IPS DF 6.9 (cell line): ENCODE results near the gene LMOD2.

Experiments used
- DNase-seq: peaks from one replicate; pipeline ENCODE4 v3.0.0-alpha.2; 2013; ENCODE audit warnings: low read depth, low spot score
- H3K27ac ChIP-seq: one replicate; pipeline ENCODE4 v1.5.1; 2013; ENCODE audit warnings: low read length, control low read depth
- H3K27me3 ChIP-seq: 2 replicates; pipeline ENCODE4 v1.6.1; 2013; ENCODE audit warnings: mild to moderate bottlenecking, low read length; ENCODE audit not compliant: control insufficient read depth, insufficient read depth
- H3K36me3 ChIP-seq: 2 replicates; pipeline ENCODE4 v1.6.1; 2013; ENCODE audit warnings: low read length; ENCODE audit not compliant: control insufficient read depth, insufficient read depth
- H3K4me1 ChIP-seq: 2 replicates; pipeline ENCODE4 v1.6.1; 2013; ENCODE audit warnings: low read length; ENCODE audit not compliant: control insufficient read depth, insufficient read depth
- H3K4me3 ChIP-seq: 2 replicates; pipeline ENCODE4 v1.5.1; 2013; ENCODE audit warnings: mild to moderate bottlenecking, low read length
- H3K9me3 ChIP-seq: 2 replicates; pipeline ENCODE4 v1.6.1; 2013; ENCODE audit warnings: low read length, inconsistent platforms; ENCODE audit not compliant: control insufficient read depth, insufficient read depth
- WGBS: extraction: QIAGEN DNeasy Blood & Tissue Kit; methylation state at CpG from one replicate; pipeline ENCODE4 v1.1.7; 2013; ENCODE audit warnings: mixed read lengths, missing lambda C conversion rate; ENCODE audit not compliant: insufficient read length, insufficient coverage; 5-methylcytosine and 5-hydroxymethylcytosine counted together

LMOD2 gene

GRCh38 chr7:123657304-123657685 is 1.6 kb downstream of the LMOD2 start:
- H3K4me3 ChIP-seq: no peak overlapping the region
- no CpG with 5 or more reads among the region's 1 CpG for WGBS
- no peaks in the 10 kb centered on the region for H3K4me1 ChIP-seq

DNA sequence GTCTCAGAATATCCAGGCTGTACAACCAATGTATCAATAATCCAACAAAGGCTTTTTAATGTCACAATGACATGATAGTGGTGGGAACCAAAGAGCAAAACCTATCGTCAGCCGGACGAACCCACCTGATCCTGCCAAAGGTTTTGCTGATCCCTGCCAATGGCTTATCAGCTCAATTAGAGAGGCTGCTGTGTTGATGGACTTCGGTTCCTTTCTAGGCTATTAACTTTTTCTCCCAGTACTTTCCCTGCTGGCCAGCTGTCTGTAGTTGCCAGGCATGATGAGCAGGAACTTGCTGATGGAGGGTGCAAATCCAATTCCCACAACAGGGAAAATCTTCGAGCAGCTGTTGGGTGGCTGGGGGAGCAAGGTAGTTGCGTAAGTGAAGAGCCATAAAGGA is 2.4 kb downstream of the LMOD2 start:
- no peak overlapping the region for H3K27ac ChIP-seq
- H3K4me3 ChIP-seq: no peak overlapping the region
- H3K9me3 ChIP-seq: no peaks in the 10 kb centered on the region
- no peaks in the 10 kb centered on the region for H3K36me3 ChIP-seq
- H3K27me3 ChIP-seq: no peaks in the 10 kb centered on the region
- no peak for DNase-seq
- no peaks in the 10 kb centered on the region for H3K4me1 ChIP-seq
- no CpG with 5 or more reads among the region's 6 CpGs for WGBS

More at GRCh38 chr7:123657304-123657685, 1.6 kb downstream of the LMOD2 start:
- no peak overlapping the region for H3K27ac ChIP-seq
- H3K36me3 ChIP-seq: no peaks in the 10 kb centered on the region
- no peaks in the 10 kb centered on the region for H3K27me3 ChIP-seq
- DNase-seq: no peak
- no peaks in the 10 kb centered on the region for H3K9me3 ChIP-seq

GRCh38 chr7:123660514-123661354 is 5.1 kb downstream of the LMOD2 start:
- Histone ChIP-seq H3K4me3 (no peak overlapping the region), H3K27ac (no peak overlapping the region), H3K27me3 (no peaks in the 10 kb centered on the region), H3K9me3 (no peaks in the 10 kb centered on the region), H3K4me1 (no peaks in the 10 kb centered on the region), H3K36me3 (no peaks in the 10 kb centered on the region)
- no peak for DNase-seq
- WGBS: no CpG with 5 or more reads among the region's 8 CpGs

DNA sequence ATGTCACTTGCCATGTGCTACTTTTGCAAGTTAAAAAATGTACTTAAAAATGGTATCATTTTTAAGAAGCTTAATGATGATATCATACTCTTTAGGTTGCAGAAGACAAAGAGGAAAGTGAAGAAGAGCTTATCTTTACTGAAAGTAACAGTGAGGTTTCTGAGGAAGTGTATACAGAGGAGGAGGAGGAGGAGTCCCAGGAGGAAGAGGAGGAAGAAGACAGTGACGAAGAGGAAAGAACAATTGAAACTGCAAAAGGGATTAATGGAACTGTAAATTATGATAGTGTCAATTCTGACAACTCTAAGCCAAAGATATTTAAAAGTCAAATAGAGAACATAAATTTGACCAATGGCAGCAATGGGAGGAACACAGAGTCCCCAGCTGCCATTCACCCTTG is 6.1 kb downstream of the LMOD2 start:
- H3K27ac ChIP-seq: no peak overlapping the region
- no peak for DNase-seq
- no peaks in the 10 kb centered on the region for H3K36me3 ChIP-seq
- no peaks in the 10 kb centered on the region for H3K4me1 ChIP-seq
- H3K9me3 ChIP-seq: no peaks in the 10 kb centered on the region
- WGBS: no CpG with 5 or more reads among the region's 1 CpG
- no peak overlapping the region for H3K4me3 ChIP-seq
- H3K27me3 ChIP-seq: no peaks in the 10 kb centered on the region

DNA sequence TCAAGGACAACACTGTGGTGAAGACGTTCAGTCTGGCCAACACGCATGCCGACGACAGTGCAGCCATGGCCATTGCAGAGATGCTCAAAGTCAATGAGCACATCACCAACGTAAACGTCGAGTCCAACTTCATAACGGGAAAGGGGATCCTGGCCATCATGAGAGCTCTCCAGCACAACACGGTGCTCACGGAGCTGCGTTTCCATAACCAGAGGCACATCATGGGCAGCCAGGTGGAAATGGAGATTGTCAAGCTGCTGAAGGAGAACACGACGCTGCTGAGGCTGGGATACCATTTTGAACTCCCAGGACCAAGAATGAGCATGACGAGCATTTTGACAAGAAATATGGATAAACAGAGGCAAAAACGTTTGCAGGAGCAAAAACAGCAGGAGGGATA is 6.6 kb downstream of the LMOD2 start:
- Histone ChIP-seq H3K9me3 (no peaks in the 10 kb centered on the region), H3K27ac (no peak overlapping the region), H3K27me3 (no peaks in the 10 kb centered on the region), H3K4me1 (no peaks in the 10 kb centered on the region), H3K4me3 (no peak overlapping the region), H3K36me3 (no peaks in the 10 kb centered on the region)
- no peak for DNase-seq
- no CpG with 5 or more reads among the region's 15 CpGs for WGBS

- WGBS: no CpG with 5 or more reads among the region's 3 CpGs
- H3K27me3 ChIP-seq: no peaks in the 10 kb centered on the region
- no peak overlapping the region for H3K27ac ChIP-seq
- H3K4me1 ChIP-seq: no peaks in the 10 kb centered on the region
- DNase-seq: no peak
- H3K4me3 ChIP-seq: no peak overlapping the region
- H3K36me3 ChIP-seq: no peaks in the 10 kb centered on the region
- no peaks in the 10 kb centered on the region for H3K9me3 ChIP-seq
These were observed 7.1 kb downstream of the LMOD2 start for GRCh38 chr7:123662755-123663154.

GRCh38 chr7:123663200-123663599 is 7.5 kb downstream of the LMOD2 start:
- no peak overlapping the region for H3K27ac ChIP-seq
- no CpG with 5 or more reads among the region's 6 CpGs for WGBS
- no peaks in the 10 kb centered on the region for H3K27me3 ChIP-seq
- H3K4me3 ChIP-seq: no peak overlapping the region
- no peaks in the 10 kb centered on the region for H3K4me1 ChIP-seq
- H3K36me3 ChIP-seq: no peaks in the 10 kb centered on the region
- no peak for DNase-seq
- no peaks in the 10 kb centered on the region for H3K9me3 ChIP-seq

DNA sequence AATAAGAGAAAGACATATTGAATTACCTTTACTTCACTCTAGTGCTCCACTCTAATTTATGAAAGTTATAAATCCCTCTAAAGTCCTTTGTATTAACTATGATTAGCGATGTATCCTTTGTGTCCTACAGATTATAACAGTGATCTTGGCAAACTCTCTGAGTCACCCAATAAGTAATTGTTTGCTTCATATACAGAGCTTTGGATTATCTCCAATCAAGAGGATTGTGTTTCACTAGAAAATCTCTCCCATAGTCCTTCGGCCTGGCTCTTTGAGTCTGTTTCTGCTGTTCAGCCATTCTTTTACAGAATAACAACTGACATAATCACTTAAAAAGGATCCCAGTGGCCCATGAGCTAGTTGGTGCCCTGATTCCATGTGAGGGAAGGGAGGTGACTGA is 9.5 kb downstream of the LMOD2 start:
- Histone ChIP-seq H3K4me3 (no peak overlapping the region), H3K4me1 (peaks cover 2% of the 10 kb centered on the region; the same call in 1 of the 2 replicates), H3K9me3 (no peaks in the 10 kb centered on the region), H3K27me3 (no peaks in the 10 kb centered on the region), H3K36me3 (no peaks in the 10 kb centered on the region), H3K27ac (no peak overlapping the region)
- no CpG with 5 or more reads among the region's 2 CpGs for WGBS
- DNase-seq: no peak

GRCh38 chr7:123665896-123666295 is 10.2 kb downstream of the LMOD2 start:
- Histone ChIP-seq H3K4me3 (no peak overlapping the region), H3K27me3 (no peaks in the 10 kb centered on the region), H3K4me1 (peaks cover 2% of the 10 kb centered on the region; the same call in 1 of the 2 replicates), H3K36me3 (no peaks in the 10 kb centered on the region), H3K27ac (no peak overlapping the region), H3K9me3 (no peaks in the 10 kb centered on the region)
- whole genome bisulfite sequencing: no CpG with 5 or more reads among the region's 1 CpG
- no peak for DNase-seq

GRCh38 chr7:123666492-123666891 is 10.8 kb downstream of the LMOD2 start:
- no peak for DNase-seq
- Histone ChIP-seq H3K36me3 (no peaks in the 10 kb centered on the region), H3K27me3 (no peaks in the 10 kb centered on the region), H3K27ac (no peak overlapping the region), H3K4me1 (peaks cover 2% of the 10 kb centered on the region; the same call in 1 of the 2 replicates), H3K9me3 (no peaks in the 10 kb centered on the region), H3K4me3 (no peak overlapping the region)
- WGBS: no CpG with 5 or more reads among the region's 1 CpG

DNA sequence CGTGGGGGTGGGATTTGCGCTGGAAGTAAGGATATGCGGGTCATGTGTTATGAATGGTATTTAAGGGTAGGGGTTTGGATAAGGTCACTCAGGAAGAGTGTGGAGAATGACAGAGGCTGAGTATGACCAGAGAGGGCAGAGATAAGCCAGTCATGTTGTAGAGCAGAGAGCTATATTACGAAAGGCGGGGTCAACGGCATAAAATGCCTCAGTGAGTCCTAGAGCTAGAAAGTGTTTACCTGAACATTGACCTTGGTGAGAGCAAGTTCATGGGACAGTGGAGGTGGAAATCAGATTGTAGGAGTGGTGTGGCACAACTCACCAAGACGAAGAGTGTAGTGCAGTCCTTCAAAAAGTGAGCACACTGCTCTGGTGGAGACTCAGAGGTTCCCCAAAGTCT is 13.8 kb downstream of the LMOD2 start:
- no peak for DNase-seq
- 100% methylated on average over 3 of the region's 7 CpGs for whole genome bisulfite sequencing
- no peaks in the 10 kb centered on the region for H3K9me3 ChIP-seq
- no peaks in the 10 kb centered on the region for H3K36me3 ChIP-seq
- no peak overlapping the region for H3K27ac ChIP-seq
- no peak overlapping the region for H3K4me3 ChIP-seq
- no peaks in the 10 kb centered on the region for H3K27me3 ChIP-seq
- peaks cover 2% of the 10 kb centered on the region; the same call in 1 of the 2 replicates for H3K4me1 ChIP-seq
